IMR-90 (cell line): Measurements from ENCODE around the gene CREG1. TPM values are rescaled to one million over a fixed set of nuclear protein-coding genes. Genes with fewer than 3 reads are reported as not detected.

ENCODE experiments used
- ATAC-seq: fragments of 200-7000 bp; cut with Tn5 transposase; 2 replicates; pipeline ENCODE4 v1.9.1; 2020; ENCODE audit warnings: low read depth, mild to moderate bottlenecking, moderate library complexity
- BruUV-seq: library from RNA; stranded (reverse); fragments of 400-500 nt; replicated peaks from 2 replicates; lab custom pipeline; 2021; lab: Mats Ljungman, UMichigan
- CTCF ChIA-PET: fragments of 300-600 bp; formaldehyde crosslinking; extraction: SDS; loops from one replicate; lab custom pipeline; 2021; ENCODE audit warnings: antibody characterized with exemption; lab: Yijun Ruan, JAX
- POLR2A ChIA-PET: fragments of 300-600 bp; sonication (Branson Sonifier 250); formaldehyde crosslinking; loops from one replicate; lab custom pipeline; 2022; ENCODE audit warnings: antibody characterized with exemption; ENCODE audit not compliant: unreplicated experiment; lab: Charles Lee
- DNase-seq: peaks from one replicate; pipeline ENCODE4 v3.0.0; 2013
- H2AFZ ChIP-seq: replicated peaks from 2 replicates; pipeline ENCODE3; 2013; ENCODE audit warnings: low read length, mild to moderate bottlenecking; ENCODE audit not compliant: poor library complexity
- H2AK5ac ChIP-seq: 2 replicates; pipeline ENCODE4 v1.6.1; 2013; ENCODE audit warnings: low read depth, low read length, inconsistent platforms
- H2AK9ac ChIP-seq: replicated peaks from 2 replicates; pipeline ENCODE3; 2013; ENCODE audit warnings: mild to moderate bottlenecking, low read depth, low read length, moderate library complexity; ENCODE audit not compliant: poor library complexity
- H2BK120ac ChIP-seq: 2 replicates; pipeline ENCODE4 v1.6.1; 2013; ENCODE audit warnings: low read depth, low read length, inconsistent platforms
- H2BK15ac ChIP-seq: 3 replicates; pipeline ENCODE4 v1.6.1; 2013; ENCODE audit warnings: low read depth, low read length, inconsistent platforms
- H2BK20ac ChIP-seq: 2 replicates; pipeline ENCODE4 v1.6.1; 2013; ENCODE audit warnings: low read depth, mild to moderate bottlenecking, inconsistent platforms, low read length, moderate library complexity
- H2BK5ac ChIP-seq: 2 replicates; pipeline ENCODE4 v1.6.1; 2013; ENCODE audit warnings: mild to moderate bottlenecking, low read depth, low read length, inconsistent platforms; ENCODE audit not compliant: poor library complexity, severe bottlenecking
- H3K14ac ChIP-seq: replicated peaks from 2 replicates; pipeline ENCODE4 v1.6.1; 2013; ENCODE audit warnings: low read depth, low read length, inconsistent platforms
- H3K18ac ChIP-seq: 2 replicates; pipeline ENCODE4 v1.6.1; 2013; ENCODE audit warnings: low read depth, low read length, control low read depth
- H3K23ac ChIP-seq: 2 replicates; pipeline ENCODE4 v1.6.1; 2013; ENCODE audit warnings: low read depth, low read length, inconsistent platforms
- H3K27ac ChIP-seq: 2 replicates; pipeline ENCODE4 v1.5.1; 2013; ENCODE audit warnings: mild to moderate bottlenecking, control low read depth, low read length; ENCODE audit not compliant: insufficient read depth
- H3K27me3 ChIP-seq: 2 replicates; pipeline ENCODE4 v1.6.1; 2013; ENCODE audit warnings: low read length; ENCODE audit not compliant: control insufficient read depth, insufficient read depth
- H3K36me3 ChIP-seq: 2 replicates; pipeline ENCODE4 v1.6.1; 2013; ENCODE audit warnings: low read length, mixed read lengths; ENCODE audit not compliant: control insufficient read depth, insufficient read depth
- H3K4ac ChIP-seq: 2 replicates; pipeline ENCODE4 v1.6.1; 2013; ENCODE audit warnings: low read depth, low read length, inconsistent platforms
- H3K4me1 ChIP-seq: 2 replicates; pipeline ENCODE4 v1.6.1; 2013; ENCODE audit warnings: low read length, mixed read lengths; ENCODE audit not compliant: control insufficient read depth, insufficient read depth
- H3K4me2 ChIP-seq: 2 replicates; pipeline ENCODE4 v1.6.1; 2013; ENCODE audit warnings: low read depth, mild to moderate bottlenecking, control low read depth, low read length, moderate library complexity
- H3K4me3 ChIP-seq: 2 replicates; pipeline ENCODE4 v1.5.1; 2013; ENCODE audit warnings: low read depth, mild to moderate bottlenecking, control low read depth, low read length, moderate library complexity; ENCODE audit not compliant: insufficient read depth
- H3K56ac ChIP-seq: 2 replicates; pipeline ENCODE4 v1.6.1; 2013; ENCODE audit warnings: low read length, inconsistent platforms; ENCODE audit not compliant: insufficient read depth; ENCODE audit errors: extremely low read depth
- H3K79me1 ChIP-seq, 2 experiments: 2 replicates each; pipeline ENCODE4 v1.6.1; 2013; ENCODE audit warnings: low read length in 2 of 2, inconsistent platforms in 1 of 2, low read depth in 1 of 2
- H3K9ac ChIP-seq: 2 replicates; pipeline ENCODE4 v1.6.1; 2013; ENCODE audit warnings: low read depth, low read length, control low read depth
- H3K9me1 ChIP-seq: 2 replicates; pipeline ENCODE4 v1.6.1; 2013; ENCODE audit warnings: low read length, inconsistent platforms; ENCODE audit not compliant: insufficient read depth
- H3K9me3 ChIP-seq: 2 replicates; pipeline ENCODE4 v1.6.1; 2013; ENCODE audit warnings: low read length; ENCODE audit not compliant: control insufficient read depth, insufficient read depth
- H4K20me1 ChIP-seq: 2 replicates; pipeline ENCODE4 v1.6.1; 2013; ENCODE audit warnings: low read length, inconsistent platforms; ENCODE audit not compliant: insufficient read depth
- H4K5ac ChIP-seq: 2 replicates; pipeline ENCODE4 v1.6.1; 2013; ENCODE audit warnings: mild to moderate bottlenecking, low read depth, low read length, control low read depth
- H4K8ac ChIP-seq, 2 experiments: 2 replicates each; pipeline ENCODE4 v1.6.1; 2013; ENCODE audit warnings: low read depth in 2 of 2, low read length in 2 of 2, control low read depth in 1 of 2, inconsistent platforms in 1 of 2
- H4K91ac ChIP-seq: 2 replicates; pipeline ENCODE4 v1.6.1; 2013; ENCODE audit warnings: low read depth, low read length, inconsistent platforms; ENCODE audit not compliant: insufficient read depth
- BHLHE40 ChIP-seq: fragments of 150-350 bp; IDR thresholded peaks from 2 replicates; pipeline ENCODE4 v1.6.1; 2016; ENCODE audit warnings: mild to moderate bottlenecking, low read depth, low read length
- FOS ChIP-seq: fragments of 150-350 bp; IDR thresholded peaks from 2 replicates; pipeline ENCODE4 v1.6.1; 2016; ENCODE audit warnings: low read depth, low read length
- MAFK ChIP-seq: IDR thresholded peaks from 2 replicates; pipeline ENCODE4 v1.6.1; 2012; ENCODE audit warnings: low read depth, low read length, improper control_type of control experiment
- NFE2L2 ChIP-seq: fragments of 150-350 bp; IDR thresholded peaks from 2 replicates; pipeline ENCODE4 v1.6.1; 2016; ENCODE audit warnings: low read depth, mild to moderate bottlenecking, low read length
- RAD21 ChIP-seq: IDR thresholded peaks from 2 replicates; pipeline ENCODE4 v1.6.1; 2012; ENCODE audit warnings: low read length, improper control_type of control experiment
- RCOR1 ChIP-seq: IDR thresholded peaks from 2 replicates; pipeline ENCODE4 v1.6.1; 2012; ENCODE audit warnings: mild to moderate bottlenecking, low read length, improper control_type of control experiment; ENCODE audit not compliant: insufficient replicate concordance
- SMC3 ChIP-seq: fragments of 150-350 bp; IDR thresholded peaks from 2 replicates; pipeline ENCODE4 v1.6.1; 2016; ENCODE audit warnings: low read depth, mild to moderate bottlenecking, antibody characterized with exemption, low read length, moderate library complexity
- WGBS, 2 experiments: methylation state at CpG; one replicate each; pipeline versions ENCODE4 v1.1.5 to v1.1.7; 2013; ENCODE audit warnings: missing lambda C conversion rate in 2 of 2; ENCODE audit not compliant: insufficient read length in 1 of 2; ENCODE audit errors: extremely low coverage in 2 of 2; 5-methylcytosine and 5-hydroxymethylcytosine counted together
- dilution Hi-C: fragments of 300-500 bp; cut with HindIII; formaldehyde crosslinking; loops from one replicate; pipeline ENCODE4 v1.14.3; 2018; ENCODE audit warnings: low sequenced_read_pairs; ENCODE audit not compliant: unreplicated experiment
- in situ Hi-C: fragments of 300-500 bp; cut with MboI; formaldehyde crosslinking; loops from 3 replicates; pipeline ENCODE4 v1.14.3; 2019; ENCODE audit warnings: low sequenced_read_pairs, inconsistent platforms, mixed read lengths
- intact Hi-C: fragments of 100-400 bp; cut with micrococcal nuclease; formaldehyde crosslinking; loops from 2 replicates; pipeline ENCODE4 v1.10.0; 2022
- polyA plus RNA-seq, 3 experiments: library from polyadenylated mRNA; depleted of rRNA; stranded (reverse); fragments of >200 nt; gene quantifications; 2 replicates each; pipeline ENCODE4 v1.2.3, GENCODE V29; 2012; ENCODE audit warnings: low replicate concordance in 1 of 3
- total RNA-seq: library from RNA; depleted of rRNA; stranded (reverse); fragments of >200 nt; gene quantifications from 2 replicates; pipeline ENCODE4 v1.2.3, GENCODE V29; 2012
- TF ChIP-seq, protein P1 (sequence below): fragments of 150-350 bp; IDR thresholded peaks from 2 replicates; pipeline ENCODE4 v1.6.1; 2017; ENCODE audit warnings: mild to moderate bottlenecking, antibody characterized with exemption, low read length, low read depth
- TF ChIP-seq, protein P2 (sequence below): fragments of 150-350 bp; IDR thresholded peaks from 2 replicates; pipeline ENCODE4 v1.6.1; 2016; ENCODE audit warnings: low read depth, mild to moderate bottlenecking, low read length, moderate library complexity, borderline replicate concordance

CREG1 gene
- total and polyA plus RNA-seq, 2 of the 4 experiments (the other 2 are of a cell fraction) = 2.9 to 6.4 TPM

DNA sequence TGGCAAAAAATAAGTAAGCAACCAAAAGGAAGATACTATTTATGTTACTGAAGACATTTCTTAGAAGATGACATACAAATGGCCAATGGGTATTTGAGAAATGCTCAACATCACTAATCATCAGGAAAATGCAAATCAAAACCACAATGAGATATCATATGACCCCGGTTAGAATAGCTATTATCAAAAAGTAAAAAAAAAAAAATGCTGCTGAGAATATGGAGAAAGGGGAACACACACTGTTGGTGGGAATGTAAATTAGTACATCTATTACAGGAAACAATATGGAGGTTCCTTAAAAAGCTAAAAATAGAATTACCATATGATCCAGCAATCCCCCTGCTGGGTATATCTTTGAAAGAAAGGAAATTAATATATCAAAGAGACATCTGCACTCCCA lies 34.3 kb upstream of the CREG1 start:
- no peak overlapping the region for H3K27ac ChIP-seq
- no peak overlapping the region for H2AFZ ChIP-seq
- no peaks in the 10 kb centered on the region for H4K20me1 ChIP-seq
- dilution Hi-C loops = no loop called here
- H3K18ac ChIP-seq = no peak overlapping the region
- H2BK5ac ChIP-seq = no peak overlapping the region
- no peak for TF ChIP-seq NFE2L2
- TF ChIP-seq RAD21 = no peak
- TF ChIP-seq RCOR1 = no peak
- no peak for TF ChIP-seq SMC3
- no peak for TF ChIP-seq FOS
- TF ChIP-seq, protein P1, sequence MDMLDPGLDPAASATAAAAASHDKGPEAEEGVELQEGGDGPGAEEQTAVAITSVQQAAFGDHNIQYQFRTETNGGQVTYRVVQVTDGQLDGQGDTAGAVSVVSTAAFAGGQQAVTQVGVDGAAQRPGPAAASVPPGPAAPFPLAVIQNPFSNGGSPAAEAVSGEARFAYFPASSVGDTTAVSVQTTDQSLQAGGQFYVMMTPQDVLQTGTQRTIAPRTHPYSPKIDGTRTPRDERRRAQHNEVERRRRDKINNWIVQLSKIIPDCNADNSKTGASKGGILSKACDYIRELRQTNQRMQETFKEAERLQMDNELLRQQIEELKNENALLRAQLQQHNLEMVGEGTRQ = no peak
- no peak for TF ChIP-seq BHLHE40
- TF ChIP-seq MAFK = no peak
- TF ChIP-seq, protein P2, sequence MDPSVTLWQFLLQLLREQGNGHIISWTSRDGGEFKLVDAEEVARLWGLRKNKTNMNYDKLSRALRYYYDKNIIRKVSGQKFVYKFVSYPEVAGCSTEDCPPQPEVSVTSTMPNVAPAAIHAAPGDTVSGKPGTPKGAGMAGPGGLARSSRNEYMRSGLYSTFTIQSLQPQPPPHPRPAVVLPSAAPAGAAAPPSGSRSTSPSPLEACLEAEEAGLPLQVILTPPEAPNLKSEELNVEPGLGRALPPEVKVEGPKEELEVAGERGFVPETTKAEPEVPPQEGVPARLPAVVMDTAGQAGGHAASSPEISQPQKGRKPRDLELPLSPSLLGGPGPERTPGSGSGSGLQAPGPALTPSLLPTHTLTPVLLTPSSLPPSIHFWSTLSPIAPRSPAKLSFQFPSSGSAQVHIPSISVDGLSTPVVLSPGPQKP = no peak
- H3K4ac ChIP-seq = no peak overlapping the region
- no peaks in the 10 kb centered on the region for H3K79me1 ChIP-seq
- no CpG with 5 or more reads among the region's 1 CpG for WGBS, 2 experiments
- no peak overlapping the region for H3K9ac ChIP-seq
- POLR2A ChIA-PET = no interaction called here
- H3K27me3 ChIP-seq = peaks cover 4% of the 10 kb centered on the region
- no peak overlapping the region for H4K8ac ChIP-seq
- H3K56ac ChIP-seq = no peak overlapping the region
- no peak overlapping the region for H2BK15ac ChIP-seq
- no peak overlapping the region for H3K23ac ChIP-seq
- intact Hi-C loops = no loop called here
- ATAC-seq (no peak), DNase-seq (no peak)
- H2BK20ac ChIP-seq = no peak overlapping the region
- H3K9me3 ChIP-seq = no peaks in the 10 kb centered on the region
- no peak overlapping the region for H4K91ac ChIP-seq
- no peak overlapping the region for H2AK5ac ChIP-seq
- in situ Hi-C loops = no loop called here
- CTCF ChIA-PET = no interaction called here
- H3K9me1 ChIP-seq = no peaks in the 10 kb centered on the region
- no peaks in the 10 kb centered on the region for H3K36me3 ChIP-seq
- no peak overlapping the region for H3K4me2 ChIP-seq
- H3K4me1 ChIP-seq = no peaks in the 10 kb centered on the region
- H3K4me3 ChIP-seq = no peak overlapping the region
- H4K5ac ChIP-seq = no peak overlapping the region
- no peak overlapping the region for H2AK9ac ChIP-seq
- H3K14ac ChIP-seq = no peak overlapping the region
- no peak overlapping the region for H2BK120ac ChIP-seq
- no TSS peak for BruUV-seq
